GM19328 (cell line): ENCODE data around the gene LHFPL3.
"Not testable (repeated sequence)": the region's sequence is repeated elsewhere in the genome, so short reads cannot be mapped to it uniquely, and the experiment has no call there.

Experiments
- ATAC-seq: cut with Tn5 transposase; IDR thresholded peaks from one replicate; pipeline ENCODE4 v1.9.1; 2021; ENCODE audit warnings: mild to moderate bottlenecking, moderate library complexity; ENCODE audit not compliant: unreplicated experiment

The LHFPL3 gene

GRCh38 chr7:104328296-104328969 is at the start of gene LHFPL3:
Gene LHFPL3 (plus strand): TSS chr7:104328603.
- ATAC-seq = no peak

- not testable (repeated sequence) for ATAC-seq
These were observed 46.7 kb upstream of the LHFPL3 start for GRCh38 chr7:104281685-104282084.

- no peak for ATAC-seq
These were observed 41.6 kb upstream of the LHFPL3 start for GRCh38 chr7:104286839-104287238.

GRCh38 chr7:104288137-104288536 is 40.3 kb upstream of the LHFPL3 start:
- ATAC-seq = no peak

GRCh38 chr7:104294291-104294690 is 34.1 kb upstream of the LHFPL3 start:
- no peak for ATAC-seq

GRCh38 chr7:104296266-104296665 is 32.1 kb upstream of the LHFPL3 start:
- no peak for ATAC-seq

GRCh38 chr7:104296900-104297299 is 31.5 kb upstream of the LHFPL3 start:
- no peak for ATAC-seq

GRCh38 chr7:104299323-104299722 is 29.1 kb upstream of the LHFPL3 start:
- ATAC-seq = no peak

- no peak for ATAC-seq
These were observed 28.6 kb upstream of the LHFPL3 start for GRCh38 chr7:104299777-104300176.

- ATAC-seq = no peak
These were observed 21.6 kb upstream of the LHFPL3 start for GRCh38 chr7:104306793-104307192.

- ATAC-seq = no peak
These were observed 10.3 kb upstream of the LHFPL3 start for GRCh38 chr7:104317948-104318629.

GRCh38 chr7:104327534-104327933 is 869 bp upstream of the LHFPL3 start:
- ATAC-seq = no peak

GRCh38 chr7:104327938-104328295 is 486 bp upstream of the LHFPL3 start:
- no peak for ATAC-seq

GRCh38 chr7:104328970-104329825 is 795 bp downstream of the LHFPL3 start:
- no peak for ATAC-seq

- ATAC-seq = no peak
These were observed 13.1 kb downstream of the LHFPL3 start for GRCh38 chr7:104341546-104341945.

GRCh38 chr7:104352736-104353135 is 24.3 kb downstream of the LHFPL3 start:
- no peak for ATAC-seq

GRCh38 chr7:104357166-104357565 is 28.8 kb downstream of the LHFPL3 start:
- ATAC-seq = no peak

- no peak for ATAC-seq
These were observed 30.2 kb downstream of the LHFPL3 start for GRCh38 chr7:104358446-104359132.

- no peak for ATAC-seq
These were observed 34.4 kb downstream of the LHFPL3 start for GRCh38 chr7:104362756-104363155.

GRCh38 chr7:104363355-104363754 is 35.0 kb downstream of the LHFPL3 start:
- no peak for ATAC-seq

- ATAC-seq = no peak
These were observed 38.0 kb downstream of the LHFPL3 start for GRCh38 chr7:104366390-104366789.
